HL-60/S4 treated with retinoic acid at 250 ng/mL for 4 days and 3 days (cell line): Measurements from ENCODE around the gene ATG10.
"Not testable (repeated sequence)": the region's sequence is repeated elsewhere in the genome, so short reads cannot be mapped to it uniquely, and the experiment has no call there.

ENCODE experiments used
- in situ Hi-C: fragments of 300-500 bp; cut with MboI; formaldehyde crosslinking; loops from 2 replicates; pipeline ENCODE4 v1.7.0; 2022; ENCODE audit warnings: low sequenced_read_pairs

The ATG10 gene

DNA sequence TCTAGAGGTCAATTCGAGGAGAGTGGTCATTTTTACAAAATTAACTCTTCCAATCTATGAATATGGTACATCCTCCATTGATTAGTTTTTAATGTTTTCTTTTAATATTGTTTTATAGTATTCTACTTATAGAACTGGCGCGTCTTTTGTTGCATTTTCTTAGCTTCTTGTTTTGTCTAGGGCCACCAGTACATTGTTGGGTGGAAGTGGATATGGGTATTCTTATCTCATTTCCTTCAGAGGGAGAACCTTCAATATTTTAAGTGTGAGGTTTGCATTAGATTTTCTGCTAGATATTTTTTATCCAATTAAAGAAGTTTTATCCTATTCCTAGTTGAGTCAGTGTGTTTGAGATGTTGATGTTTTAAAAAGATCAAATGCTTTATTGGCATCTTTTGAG, 236.5 kb downstream of the ATG10 start:
- in situ Hi-C loops, result no loop called here

DNA sequence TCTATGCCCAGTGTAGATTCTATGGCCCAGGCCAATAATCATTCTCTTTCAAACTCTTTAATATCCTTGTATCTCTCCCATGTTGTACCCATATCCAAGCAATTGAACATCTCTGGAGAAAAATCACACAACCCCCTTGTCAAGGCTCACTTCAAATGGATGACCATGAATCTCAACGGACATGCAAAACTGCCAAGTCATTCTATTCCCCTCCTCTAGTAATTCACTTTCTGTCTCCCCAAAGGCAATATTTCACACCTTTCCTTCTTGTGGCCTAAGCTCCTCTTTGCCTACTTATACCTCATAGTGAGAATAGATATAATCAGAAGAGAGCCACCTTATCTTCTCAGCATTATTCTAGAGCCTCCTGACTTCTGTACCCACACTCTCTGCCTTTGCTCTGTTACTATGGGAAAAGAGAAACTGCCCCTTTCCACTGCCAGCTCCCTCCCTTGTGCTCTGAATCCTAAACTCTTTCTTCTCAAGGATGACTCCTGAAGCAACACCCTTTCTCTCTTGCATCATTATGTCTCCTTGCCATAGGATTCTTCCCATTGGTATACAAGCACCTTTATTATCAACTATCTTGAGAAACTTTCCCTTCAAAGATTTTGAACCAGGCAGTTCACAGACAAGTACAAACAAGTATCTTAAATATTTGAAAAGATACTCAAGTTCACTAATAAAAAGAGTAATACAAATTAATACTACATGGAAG, 240.2 kb downstream of the ATG10 start:
- in situ Hi-C loops, result no loop called here

DNA sequence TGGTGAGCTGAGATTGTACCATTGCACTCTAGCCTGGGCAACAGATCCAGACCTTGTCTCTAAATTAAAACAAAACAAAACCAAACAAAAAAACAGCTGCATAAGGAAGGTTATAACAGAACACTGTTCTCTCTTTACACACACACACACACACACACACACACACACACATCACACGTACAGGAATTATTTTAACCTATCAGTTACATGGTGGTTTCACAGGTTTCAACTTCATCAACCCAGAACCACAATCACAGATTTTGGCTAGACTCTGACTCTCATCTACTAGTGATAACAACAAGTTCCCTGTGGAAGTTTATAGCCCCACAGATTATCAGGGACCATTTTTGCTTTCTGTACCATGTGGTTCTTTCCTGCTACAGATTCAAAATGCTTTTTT, 246.1 kb downstream of the ATG10 start:
- in situ Hi-C loops, result no loop called here

DNA sequence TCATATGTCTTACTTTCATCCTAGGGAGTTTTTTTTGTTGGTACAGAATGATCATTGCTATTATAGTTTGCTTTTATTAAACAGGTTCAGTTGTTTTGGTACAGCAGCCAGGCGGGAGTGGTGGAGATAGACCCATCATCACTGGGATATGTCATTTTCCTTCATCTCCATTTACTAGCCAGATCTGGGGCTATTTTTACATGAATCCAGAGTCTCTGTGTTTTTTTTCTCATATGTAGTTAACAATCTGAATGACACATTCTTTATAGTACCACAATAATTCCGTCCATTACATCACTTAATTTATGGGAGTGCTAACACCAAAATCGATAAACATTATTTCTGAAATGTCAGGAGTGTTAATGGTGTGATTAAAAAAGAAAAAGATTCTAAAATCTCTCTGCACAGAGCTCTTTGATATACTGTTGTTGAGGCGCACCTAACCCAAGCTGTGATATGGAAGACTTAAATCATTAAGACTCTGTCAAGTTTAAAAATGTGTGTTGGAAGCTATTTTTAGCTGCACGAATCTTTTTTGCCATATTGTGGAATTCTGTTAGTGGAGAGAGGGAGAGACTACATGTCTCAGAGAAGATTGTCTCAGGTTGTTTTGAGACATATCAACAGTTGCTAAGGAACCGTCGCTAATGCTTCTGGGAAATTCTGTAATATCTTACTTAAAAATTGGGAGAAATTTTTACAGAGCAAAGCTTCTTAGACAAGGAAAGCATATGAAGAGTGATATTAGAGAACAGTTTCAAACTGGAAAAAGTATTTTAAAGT, 246.7 kb downstream of the ATG10 start:
- in situ Hi-C loops, result no loop called here

DNA sequence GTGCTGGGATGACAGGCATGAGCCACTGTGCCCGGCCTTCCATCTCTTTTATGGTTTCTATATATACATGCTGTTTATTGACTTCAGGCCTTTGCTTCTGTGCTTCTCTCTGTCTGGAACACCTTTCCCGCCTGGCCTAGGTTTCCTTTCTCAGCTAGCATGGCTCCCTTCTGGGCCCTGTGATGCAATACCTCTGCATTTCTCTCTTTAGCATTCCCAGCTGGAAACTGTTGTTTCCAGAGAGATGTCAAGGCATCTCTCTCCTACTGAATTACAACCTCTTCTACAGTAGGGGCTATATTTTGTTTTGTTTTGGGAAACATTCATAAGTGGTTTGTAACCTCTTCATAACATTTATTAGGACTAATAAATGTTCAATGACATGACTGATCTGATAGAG, 249.2 kb downstream of the ATG10 start:
- in situ Hi-C loops, result no loop called here

DNA sequence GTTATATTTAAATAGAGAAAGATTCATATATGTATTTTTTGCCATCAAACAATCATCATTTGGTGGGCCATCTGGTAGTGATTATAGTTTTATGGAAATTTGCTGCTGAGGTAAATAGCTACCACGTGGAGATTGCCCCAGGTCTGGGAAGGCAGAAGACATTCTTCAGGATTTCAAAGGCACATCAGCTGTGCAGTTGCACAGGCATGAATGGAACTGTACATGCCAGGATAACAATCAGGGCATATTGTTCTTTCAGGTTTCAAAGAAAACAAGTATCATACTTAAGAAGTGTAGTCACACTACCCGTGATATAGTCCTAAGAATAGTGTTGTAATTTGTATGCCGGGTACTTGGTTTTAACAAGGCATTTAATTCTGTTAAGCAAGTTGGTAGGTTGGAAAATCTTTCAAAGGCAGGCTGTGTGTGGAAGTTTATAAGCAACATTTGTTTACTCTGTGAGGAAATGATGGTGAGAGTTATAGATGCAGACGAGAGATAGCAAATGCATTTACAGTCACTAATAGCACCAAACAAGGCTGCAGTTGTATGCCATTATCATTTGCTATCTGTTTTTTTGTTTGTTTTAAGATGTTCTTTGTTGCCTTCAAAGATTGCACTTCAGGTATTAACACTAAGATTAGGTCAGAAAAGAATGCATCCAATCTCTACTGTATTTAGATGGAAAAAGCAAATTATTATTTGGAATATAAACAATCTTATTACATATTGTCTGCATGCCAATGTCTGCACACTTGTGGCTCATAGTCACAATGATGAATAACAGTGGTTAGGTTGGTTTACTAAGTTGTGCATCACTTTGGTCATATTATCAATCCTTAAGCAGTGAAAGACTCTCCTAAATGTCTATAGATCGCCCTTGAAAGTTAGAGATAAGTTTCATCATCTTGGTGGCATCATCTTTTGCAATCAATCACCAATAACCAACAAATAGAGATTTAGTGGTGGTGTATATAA, 251.1 kb downstream of the ATG10 start:
- in situ Hi-C loops, result no loop called here

DNA sequence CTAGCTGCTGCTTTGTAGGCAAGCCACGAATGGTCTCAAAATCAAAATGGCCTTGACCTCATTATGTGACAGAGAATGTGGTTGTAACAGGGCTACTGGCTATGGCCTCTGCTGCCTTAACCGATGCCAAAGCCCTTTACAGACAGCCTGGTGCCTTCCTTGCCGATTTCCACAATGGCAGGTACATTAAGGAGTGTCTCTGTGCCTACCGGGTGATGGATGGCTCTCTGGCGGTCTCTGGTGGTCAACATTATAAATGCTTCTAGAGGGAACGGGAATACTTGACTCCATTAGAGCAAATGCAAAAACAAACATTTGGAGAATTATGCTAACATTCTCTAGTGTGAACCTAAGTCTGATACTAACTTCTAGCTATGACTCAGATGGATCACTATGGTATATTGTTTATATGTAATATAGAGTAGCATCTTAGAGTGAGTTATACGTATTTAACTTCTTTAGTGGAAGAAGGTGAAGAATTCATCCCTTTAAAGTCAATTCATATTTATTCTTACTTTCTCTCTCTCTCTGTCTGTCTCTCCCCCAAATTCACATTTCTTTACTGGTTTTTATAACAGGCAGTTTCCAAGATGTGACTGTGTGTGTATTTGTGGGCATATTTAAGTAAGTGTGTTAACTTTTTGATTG, 253.8 kb downstream of the ATG10 start:
- in situ Hi-C loops, result no loop called here

DNA sequence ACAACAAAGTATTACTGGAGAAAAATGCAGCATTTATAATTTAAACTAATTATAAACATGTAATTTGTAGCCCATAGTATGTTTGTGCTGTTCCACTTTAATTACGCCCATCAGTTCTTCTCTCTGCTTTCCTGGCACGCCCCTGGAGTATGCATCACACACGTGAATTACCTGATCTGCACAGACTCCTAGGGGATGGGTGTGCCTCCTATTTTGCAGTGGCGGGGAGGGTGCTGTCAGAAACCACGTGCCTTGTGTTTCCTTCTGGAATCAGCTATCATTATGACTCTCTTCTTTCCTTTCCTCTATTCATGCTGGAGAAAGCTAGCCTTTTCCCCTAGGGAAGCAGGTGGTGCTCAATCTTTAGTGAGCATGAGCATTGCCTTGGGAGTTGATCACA, 263.1 kb downstream of the ATG10 start:
- in situ Hi-C loops, result no loop called here

DNA sequence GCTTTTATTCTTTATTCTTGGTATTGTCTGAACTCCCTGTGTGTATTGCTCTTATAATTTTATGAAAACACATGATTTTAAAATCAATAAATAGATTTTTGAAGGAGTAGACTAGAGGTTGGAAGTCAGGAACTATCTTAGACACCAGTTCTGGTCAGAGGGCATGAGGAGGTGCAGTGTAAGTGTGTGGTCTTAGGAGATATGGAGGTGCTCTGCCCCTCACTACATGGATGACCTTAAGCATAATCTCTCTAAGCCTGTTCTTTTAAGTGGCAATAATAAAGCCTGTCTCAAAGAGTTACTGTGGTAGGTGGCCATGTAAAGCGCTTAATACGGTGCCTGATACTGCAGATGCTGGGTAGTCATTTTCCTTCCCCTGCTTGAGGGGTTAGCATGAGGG, 272.3 kb downstream of the ATG10 start:
- in situ Hi-C loops, result no loop called here

DNA sequence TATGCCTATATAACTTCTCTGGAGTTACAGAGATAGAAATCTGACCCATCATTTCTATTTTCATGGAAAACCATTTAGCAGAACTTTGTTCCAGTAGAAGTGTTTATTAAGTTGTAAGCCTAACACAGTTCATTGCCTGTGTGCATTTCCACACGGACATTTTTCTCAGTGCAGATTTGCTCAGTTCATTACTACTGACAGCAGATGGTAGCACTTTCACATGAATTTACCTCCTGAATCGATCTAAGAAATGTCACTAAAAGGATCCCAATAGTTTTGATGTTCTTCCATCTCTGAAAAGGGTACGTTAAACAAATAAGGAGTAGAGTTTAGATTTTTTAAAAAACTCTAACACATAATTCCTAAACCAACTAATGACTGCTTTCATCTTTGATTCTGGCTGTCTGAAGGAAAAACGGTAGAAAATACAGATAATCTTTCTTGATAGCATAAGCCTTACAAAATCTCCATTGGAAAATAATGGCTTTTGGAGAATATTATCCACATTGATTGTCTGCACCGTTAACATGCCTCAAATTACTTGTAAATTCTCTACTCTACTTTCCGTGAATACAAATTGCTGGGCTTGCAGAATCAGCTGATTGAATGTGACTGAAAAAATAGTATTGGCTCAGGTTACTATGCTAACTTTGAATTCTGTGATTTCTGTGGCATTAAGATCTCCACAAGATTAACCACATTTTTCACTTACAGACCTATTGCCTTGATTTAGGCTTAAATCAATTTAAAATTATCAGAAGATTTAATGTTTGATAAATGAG, 273.2 kb downstream of the ATG10 start:
- in situ Hi-C loops, result no loop called here

DNA sequence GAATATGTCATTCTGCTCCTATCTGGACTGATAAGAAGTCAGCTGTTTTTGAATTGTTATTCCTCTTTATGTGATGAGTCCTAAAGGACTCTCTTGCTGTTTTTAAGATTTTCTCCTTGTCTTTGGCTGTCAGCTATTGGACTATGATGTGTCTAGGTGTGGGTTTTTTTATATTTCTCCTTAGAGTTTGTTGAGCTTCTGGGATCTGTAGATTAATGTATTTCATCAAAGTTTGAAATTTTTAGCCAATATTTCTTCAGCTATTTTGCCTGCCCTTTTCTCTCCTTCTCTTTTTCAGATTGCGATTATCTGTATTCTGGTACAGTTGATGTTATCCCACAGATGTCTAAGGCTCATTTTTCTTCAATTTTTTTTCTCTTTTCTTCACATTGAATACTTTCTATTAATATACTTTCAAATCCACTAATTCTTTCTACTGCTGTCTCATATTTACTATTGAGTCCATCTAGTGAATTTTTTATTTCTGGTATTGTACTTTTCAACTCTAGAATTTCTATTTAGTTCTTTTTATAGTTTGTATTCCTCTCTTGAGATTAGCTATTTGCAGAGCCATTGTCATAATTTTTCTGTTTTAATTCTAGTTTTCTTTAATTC, 275.2 kb downstream of the ATG10 start:
- in situ Hi-C loops, result no loop called here

DNA sequence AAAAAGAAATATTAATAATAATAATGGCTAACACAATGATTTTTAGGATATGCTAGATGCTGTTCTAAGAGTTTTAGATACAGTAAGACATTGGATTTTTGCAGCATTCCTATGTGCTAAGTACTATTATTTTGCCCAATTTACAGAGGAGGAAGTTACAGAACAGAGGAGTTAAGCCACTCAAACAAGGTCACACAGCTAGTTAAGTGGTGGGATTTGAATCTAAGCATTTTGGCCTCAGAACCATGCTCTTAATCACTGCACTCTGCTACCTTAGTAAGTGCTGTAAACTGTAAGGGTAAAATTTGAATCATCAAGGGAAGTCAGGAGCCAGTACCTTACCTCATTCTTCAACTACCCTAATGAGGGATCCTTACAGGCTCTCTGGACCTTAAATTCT, 280.9 kb downstream of the ATG10 start:
- in situ Hi-C loops, result no loop called here

DNA sequence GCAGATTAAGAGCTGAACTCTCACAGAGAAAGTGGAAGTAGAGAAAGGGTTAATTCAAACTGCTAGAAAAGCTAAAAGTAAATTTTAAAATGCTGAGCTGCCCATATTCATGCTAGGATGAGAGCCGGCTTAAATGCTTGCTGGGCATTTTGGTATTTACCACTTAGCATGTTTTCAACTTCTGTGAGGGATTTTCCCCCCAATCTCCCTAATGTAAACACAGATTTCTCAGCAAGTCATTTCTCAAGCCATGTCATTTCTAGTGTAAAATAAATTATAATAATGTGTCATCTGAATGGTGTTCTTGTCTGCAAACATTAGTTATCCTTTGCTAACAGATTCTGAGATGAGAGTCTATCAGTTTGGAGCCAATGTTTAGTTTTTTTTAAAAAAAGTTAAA, 284.0 kb downstream of the ATG10 start:
- in situ Hi-C loops, result no loop called here

DNA sequence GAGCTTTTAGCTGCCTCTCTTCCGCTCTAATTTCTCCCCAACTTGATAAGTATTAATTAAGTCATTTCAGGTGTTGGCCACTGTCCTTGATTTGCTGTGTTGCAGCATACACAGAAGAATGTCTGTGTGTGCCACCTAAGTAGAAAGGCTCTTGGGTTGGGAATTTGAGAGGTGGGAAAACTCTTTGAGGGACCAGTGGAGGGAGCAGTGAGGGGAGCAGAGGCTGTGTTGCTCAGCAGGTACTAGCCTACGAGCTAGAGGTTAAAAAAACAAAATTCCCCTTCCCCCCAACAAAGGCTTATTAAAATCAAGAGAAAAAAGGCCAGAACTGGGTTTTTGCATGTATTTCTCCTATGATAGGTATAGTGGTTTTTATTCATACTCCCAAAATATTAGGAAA, 285.4 kb downstream of the ATG10 start:
- in situ Hi-C loops, result no loop called here

DNA sequence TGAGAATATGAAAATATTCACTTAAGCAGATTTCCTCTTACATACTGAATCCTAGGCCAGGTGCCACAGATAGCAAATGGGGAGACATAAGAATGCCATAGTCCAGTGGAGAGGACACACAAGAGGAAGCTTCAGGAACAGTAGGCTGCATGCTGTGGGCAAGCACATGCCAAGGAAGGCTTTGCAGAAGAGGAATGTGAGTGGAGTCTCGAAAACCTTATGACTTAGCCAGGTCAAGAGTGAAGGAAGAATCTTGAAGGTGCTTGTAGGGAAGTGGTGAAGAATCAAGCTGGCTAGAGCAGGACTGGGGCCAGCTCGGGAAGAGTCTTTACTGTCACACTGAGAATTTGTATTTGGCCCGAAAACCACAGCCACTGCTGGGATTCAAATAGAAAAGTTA, 285.9 kb downstream of the ATG10 start:
- in situ Hi-C loops, result no loop called here

DNA sequence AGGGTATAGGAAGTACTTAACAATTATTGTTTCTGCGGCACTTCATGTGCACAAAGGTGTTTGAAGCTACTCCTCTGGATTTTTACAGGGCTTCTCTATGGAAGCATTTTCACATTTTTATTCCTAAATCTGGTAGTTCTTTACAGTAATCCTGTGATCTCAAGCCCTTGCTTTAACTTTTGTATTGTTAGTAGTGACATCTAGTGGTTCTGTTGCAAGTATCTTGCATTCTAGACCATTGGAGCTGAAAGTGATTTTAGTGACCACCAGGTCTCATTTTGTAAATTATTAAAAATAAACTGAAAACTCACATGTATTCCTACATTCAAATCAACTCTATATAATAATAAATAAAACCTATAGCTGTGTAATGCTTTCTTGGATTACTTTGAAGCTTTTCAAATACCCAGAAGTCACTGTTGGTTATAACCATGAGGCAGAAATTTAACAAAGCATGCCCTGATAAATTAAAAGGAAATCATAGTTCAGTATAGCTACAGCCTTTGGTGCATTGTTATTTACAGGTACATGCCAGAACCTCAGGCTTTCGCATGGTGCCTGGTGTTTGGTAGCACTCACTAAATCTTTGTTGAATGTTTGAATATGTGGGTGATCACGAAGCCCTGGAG, 287.5 kb downstream of the ATG10 start:
- in situ Hi-C loops, result no loop called here

DNA sequence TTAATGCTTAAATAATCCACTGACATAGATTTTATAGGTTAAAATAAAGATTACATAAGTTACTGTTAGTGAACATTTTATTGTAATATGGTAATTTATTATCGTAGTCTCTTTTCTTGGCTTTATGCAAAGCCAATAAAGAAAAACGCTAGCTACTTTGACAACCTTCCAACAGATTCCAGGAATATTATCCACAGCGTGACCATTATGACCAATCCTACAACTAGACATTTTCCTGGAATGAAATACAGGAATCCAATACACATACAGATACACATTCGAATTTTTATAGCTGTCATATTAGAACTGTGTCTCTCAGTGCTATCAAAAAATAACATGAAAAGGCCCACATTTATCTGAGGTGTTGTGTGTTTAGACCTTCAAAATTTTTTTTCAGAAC, 293.2 kb downstream of the ATG10 start:
- in situ Hi-C loops, result no loop called here

DNA sequence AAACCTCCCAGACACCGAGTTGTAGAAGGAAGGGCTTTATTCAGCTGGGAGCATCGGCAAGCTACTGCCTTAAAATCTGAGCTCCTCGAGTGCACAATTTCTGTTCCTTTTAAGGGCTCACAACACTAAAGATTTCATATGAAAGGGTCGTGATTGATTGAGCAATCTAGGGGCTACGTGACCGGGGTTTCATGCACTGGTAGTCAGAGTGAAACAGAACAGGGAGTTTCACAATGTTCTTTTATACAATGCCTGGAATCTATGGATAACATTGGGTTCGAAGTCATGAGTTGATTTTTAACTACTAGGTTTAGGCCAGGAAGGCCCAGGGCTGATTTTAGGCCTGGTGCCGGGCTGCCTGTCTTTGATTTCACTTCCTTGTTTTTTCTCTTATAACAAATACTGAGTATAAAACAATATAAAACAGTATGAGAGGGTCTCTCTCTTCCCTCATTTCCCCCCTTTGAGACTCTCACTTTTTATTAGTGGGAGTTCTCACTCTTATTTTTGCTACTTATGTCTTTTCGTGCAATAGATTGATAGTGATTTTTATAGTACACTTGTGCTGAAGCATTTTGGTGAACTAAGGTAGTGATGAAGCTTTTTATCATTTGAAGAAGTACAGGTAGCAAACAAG, 295.6 kb downstream of the ATG10 start:
- in situ Hi-C loops, result not testable (repeated sequence)

DNA sequence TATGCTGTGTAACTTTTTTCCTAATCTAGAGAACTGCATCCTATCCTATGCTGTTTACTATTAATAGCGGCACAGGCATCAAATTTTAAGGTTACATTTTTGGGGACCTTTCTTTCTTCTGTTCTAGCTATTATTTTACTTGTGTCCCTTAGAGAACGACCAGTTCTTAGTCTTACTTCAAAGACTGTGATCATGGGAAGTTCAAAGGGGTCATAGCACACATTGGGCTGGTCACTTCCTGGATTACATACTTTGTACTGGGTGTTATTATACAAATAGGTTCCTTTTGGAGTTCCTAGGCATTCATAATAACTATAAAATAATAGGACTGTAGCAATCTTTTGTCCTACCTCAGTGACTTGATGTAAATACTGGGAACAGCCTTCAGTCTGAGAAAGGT, 297.5 kb downstream of the ATG10 start:
- in situ Hi-C loops, result not testable (repeated sequence)
